NCI-H748 (cell line): ENCODE measurements around the gene CSRNP3.
"Not testable (repeated sequence)": the region's sequence is repeated elsewhere in the genome, so short reads cannot be mapped to it uniquely, and the experiment has no call there.

Experiments used
- DNase-seq: peaks from one replicate; lab custom pipeline; 2025; ENCODE audit not compliant: unreplicated experiment; lab: John Stamatoyannopoulos, UW

Gene CSRNP3

GRCh38 chr2:165584126-165584654 lies 114.7 kb downstream of the CSRNP3 start:
- peak; percentile 48 for DNase-seq

GRCh38 chr2:165586019-165586418 lies 116.5 kb downstream of the CSRNP3 start:
- no peak for DNase-seq

- DNase-seq = no peak
Observed at GRCh38 chr2:165587335-165587938, 117.9 kb downstream of the CSRNP3 start.

GRCh38 chr2:165590999-165591398 lies 121.5 kb downstream of the CSRNP3 start:
- DNase-seq = not testable (repeated sequence)

- no peak for DNase-seq
Observed at GRCh38 chr2:165593081-165593480, 123.6 kb downstream of the CSRNP3 start.

DNA sequence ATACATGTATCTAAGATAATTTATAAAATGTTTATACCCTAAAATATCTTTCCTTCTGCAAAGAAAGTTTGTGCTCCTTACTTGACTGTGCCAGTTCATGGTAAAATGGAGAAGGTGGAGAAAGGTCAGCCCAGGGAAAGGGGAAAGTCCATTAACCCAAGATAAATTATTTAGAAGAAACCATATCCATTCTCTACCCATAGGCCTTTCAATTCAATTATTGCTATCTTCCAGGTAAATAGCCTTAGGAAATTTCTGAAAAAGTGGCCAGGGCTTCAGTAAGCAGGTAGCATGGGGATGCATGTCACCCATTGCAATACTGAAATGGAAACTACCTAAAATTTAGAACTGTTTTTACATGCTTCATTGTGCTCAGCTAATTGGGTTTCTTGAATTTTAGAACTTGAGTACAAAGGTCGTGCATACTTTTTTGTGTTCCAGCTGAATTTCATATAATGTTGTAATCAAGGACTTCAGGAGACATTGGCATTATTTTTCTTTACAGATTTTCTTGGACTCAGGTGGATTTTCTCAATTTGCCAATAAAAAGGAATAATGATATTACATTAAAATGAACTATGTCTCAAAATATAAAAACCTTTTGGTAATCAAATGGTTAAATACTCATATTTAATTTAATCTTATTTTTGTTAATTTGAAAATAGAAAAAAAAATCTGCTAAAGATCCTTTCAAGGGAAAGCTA lies 124.9 kb downstream of the CSRNP3 start:
- no peak for DNase-seq

DNA sequence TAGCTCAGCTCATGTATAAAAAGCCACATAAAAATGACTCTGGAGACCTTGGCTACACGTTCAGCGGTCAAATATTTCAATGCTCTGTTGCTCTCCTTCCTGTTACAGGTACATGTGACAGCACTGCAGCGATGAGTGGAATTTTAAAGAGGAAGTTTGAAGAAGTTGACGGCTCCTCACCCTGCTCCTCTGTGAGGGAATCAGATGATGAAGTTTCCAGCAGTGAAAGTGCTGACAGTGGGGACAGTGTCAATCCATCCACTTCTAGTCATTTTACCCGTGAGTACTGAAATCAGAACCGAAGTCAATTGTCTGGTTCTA lies 125.4 kb downstream of the CSRNP3 start:
- DNase-seq = no peak

DNA sequence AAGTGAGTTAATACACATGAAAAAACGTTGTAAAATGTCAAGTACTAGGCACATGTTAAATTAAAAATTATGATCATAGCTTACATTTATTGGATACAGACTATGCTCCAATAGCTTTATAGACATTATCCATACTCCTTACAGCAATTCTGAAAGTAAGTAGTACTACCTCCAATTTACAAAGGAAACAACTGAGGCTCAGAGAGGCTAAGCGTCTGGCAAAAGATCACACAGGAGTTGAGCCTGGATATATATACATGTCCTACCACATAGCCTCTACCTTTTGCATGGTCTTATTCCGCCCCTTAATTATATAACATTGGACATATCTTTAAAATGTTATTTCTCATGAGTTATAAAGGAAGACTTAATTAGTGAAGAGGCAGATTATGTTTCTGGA lies 127.3 kb downstream of the CSRNP3 start:
- DNase-seq = no peak

DNA sequence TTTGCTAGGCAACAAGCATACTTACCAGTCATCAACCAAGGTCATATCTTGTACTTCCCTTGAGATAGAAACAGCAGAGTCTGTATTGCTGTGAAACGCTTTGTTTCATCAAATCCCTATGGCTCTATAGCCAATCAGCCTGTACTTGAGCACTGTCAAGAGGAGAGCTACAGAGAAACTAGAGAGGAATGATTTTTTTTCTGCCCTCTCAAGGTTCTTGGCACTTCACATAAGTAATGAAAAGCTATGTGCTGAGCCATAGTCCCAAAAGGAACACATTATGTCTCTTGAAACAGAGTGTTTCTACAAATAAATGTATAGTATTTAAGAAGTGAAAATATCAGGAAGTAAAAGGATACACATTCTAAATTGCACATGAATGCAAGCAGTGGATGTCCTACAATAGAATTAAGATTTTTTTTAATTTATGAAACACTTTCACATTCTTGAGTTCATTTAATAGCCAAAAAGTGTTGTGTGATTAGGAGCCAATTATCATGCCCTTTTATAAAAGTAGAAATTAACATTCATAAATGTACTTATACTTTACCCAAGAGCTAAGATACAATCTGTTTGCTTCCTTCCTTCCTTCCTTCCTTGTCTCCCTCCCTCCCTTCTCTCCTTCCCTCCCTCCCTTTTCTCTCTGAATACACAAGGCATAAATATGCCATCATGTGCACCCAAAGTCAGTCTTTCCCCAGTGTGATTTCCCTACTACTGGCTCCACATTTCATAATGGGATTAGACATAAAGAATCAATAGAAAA lies 131.8 kb downstream of the CSRNP3 start:
- no peak for DNase-seq

DNA sequence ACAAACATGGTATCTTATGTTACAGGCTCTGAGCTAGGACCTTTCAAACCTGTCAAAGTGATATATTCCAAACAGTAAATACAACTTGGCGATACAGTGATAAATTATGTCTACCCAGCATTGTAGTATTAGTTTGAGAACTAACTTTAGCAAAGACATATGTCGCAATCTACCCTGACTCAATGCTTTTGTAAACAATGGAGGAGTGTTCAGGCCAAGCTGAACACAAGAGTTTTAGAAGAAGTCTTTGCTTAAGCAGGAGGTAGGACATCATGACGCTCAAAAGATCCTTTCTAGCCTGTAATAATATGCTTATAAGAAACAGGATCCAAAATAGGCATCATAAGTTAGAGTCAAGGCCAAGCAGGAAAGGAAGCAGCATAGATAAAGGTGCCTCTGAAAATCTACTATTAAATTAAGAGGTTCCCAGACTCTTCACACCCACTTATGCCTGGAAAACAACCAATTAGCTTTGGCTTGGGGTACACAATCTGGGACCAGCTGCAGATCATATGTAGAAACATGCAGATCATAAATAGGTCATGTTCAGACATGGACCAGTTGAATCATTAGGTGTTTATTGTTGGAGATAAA lies 132.5 kb downstream of the CSRNP3 start:
- no peak for DNase-seq

- DNase-seq = no peak
Observed at GRCh38 chr2:165609672-165610071, 140.2 kb downstream of the CSRNP3 start.

DNA sequence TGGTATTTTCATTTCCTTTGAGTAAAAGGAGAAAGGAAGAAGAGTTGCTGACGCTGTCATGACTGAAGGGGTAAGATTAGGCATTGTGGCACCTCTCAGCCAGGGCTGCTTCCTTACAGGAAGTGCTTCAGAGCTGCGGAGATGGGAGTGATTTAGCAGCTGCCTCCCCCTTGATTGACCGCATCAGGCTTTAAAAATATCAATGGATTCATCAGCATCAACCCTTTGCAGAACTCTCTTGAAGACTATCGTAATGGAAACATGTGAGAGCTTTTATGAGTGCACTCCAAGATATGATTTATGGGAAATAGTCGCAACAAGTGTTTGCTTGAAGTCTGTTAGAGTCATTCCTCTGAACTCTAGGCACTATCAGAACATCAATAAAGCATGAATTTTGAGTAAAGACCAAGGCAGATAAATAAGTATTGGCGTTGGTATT lies 141.1 kb downstream of the CSRNP3 start:
- DNase-seq = no peak

- DNase-seq = peak; percentile 66
Observed at GRCh38 chr2:165617741-165618481, 148.4 kb downstream of the CSRNP3 start.

DNA sequence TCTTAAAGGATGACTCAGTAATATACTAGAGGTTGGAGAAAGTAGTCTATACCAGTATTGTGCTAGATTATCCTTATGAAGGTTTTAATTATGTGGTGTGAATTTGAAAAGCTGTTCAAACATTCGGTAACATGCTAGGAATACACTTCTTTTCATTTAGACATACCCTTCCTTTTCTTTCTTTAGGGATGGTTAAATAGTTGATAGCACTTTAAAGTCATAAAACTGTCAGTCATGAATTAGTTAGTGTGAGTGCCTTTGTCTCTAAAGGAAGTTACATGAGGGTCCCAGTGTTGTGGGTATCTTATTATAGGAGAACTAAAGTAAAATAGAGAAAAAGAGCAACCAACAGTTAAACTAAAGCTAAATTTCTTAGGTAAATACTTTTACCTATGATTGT lies 149.3 kb downstream of the CSRNP3 start:
- peak; percentile 73 for DNase-seq

- no peak for DNase-seq
Observed at GRCh38 chr2:165621086-165621560, 151.6 kb downstream of the CSRNP3 start.

- no peak for DNase-seq
Observed at GRCh38 chr2:165623161-165623560, 153.7 kb downstream of the CSRNP3 start.

DNA sequence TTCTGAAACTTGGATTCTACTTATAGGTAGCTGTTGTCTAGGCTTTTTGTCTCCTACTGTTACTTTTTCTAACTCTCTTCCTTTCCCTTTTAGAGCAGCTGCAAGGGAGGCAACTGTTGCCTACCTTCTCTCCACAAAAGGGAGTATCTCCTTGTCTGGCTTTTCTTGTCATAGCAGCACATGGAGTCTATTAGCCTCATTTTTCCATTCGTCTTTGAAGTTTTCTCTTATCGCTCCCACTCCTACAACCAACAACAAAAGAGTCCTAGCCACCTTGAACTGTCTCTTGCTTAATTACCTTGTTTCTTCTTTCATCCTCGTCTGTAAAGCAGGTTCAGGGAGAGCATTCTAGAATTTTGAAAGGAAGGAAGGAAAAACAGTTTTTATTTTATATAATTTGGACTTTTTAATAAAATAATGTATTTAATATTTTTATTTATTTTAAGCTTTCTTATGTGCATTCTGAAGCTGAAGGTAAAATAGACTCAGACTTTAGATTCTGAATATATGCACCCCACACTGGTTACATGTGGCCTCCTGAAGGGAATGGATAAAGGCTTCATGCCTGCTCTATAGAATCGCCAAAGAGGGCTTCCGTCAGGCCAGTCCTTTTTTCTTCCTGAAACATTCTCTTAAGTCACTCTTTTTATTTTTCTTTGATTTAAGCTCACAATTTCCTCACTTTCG lies 154.4 kb downstream of the CSRNP3 start:
- DNase-seq = no peak

DNA sequence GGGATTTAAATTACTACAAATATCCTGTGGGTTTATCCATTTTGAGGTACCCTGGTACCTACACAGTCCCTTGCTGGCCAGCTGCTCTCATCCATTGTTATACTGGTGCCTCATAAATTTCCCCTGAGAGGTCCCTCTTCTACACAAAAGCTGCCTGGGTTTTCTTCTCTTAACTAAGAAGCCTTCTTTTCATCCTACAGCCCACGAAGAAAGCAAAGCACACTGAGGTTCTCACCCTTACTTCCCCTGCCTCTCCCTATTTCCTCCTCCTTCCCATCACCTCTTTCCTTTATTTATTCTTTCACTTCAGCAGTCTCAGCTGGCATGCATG lies 154.9 kb downstream of the CSRNP3 start:
- no peak for DNase-seq

DNA sequence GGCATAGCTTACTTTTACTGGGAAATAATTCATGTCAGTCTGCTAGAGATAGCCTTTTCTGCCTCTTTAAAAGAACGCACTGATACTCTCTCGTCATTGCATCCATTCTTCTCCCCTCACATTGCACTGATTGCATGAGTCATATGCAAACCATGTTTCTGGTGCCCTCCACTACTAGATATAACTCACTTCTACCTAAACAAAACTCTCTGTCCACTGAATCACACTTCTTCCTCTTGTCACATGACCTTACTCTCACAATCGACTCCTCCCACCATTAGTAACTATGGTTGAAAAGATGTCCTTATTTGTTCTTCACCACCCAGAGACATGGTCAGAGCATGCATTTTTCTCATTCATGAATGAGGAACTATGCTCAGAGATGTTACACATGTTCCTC lies 158.0 kb downstream of the CSRNP3 start:
- DNase-seq = no peak

- peak; percentile 8 for DNase-seq
Observed at GRCh38 chr2:165629776-165630175, 160.3 kb downstream of the CSRNP3 start.
